Neural crest cell (in vitro differentiated cells): Measurements from ENCODE around the gene RBFOX1. TPM values are rescaled to one million over a fixed set of nuclear protein-coding genes. Genes with fewer than 3 reads are reported as not detected.

ENCODE experiments used
- DNase-seq: peaks from one replicate; pipeline ENCODE4 v3.0.0; 2021; ENCODE audit warnings: low read depth, mixed read lengths, low spot score
- H3K27ac Mint-ChIP-seq: one replicate; pipeline ENCODE4 v1.8.0; 2021; ENCODE audit warnings: mild to moderate bottlenecking, mixed read lengths; ENCODE audit not compliant: unreplicated experiment
- H3K27me3 Mint-ChIP-seq: 2 replicates; pipeline ENCODE4 v1.8.0; 2021; ENCODE audit warnings: low read depth, mild to moderate bottlenecking, mixed read lengths
- H3K36me3 Mint-ChIP-seq: 2 replicates; pipeline ENCODE4 v1.8.0; 2021; ENCODE audit warnings: low read depth, mild to moderate bottlenecking, mixed read lengths
- H3K4me1 Mint-ChIP-seq: 2 replicates; pipeline ENCODE4 v1.8.0; 2021; ENCODE audit warnings: mixed read lengths
- H3K4me3 Mint-ChIP-seq: one replicate; pipeline ENCODE4 v1.8.0; 2021; ENCODE audit warnings: mild to moderate bottlenecking, mixed read lengths
- H3K9me3 Mint-ChIP-seq: 2 replicates; pipeline ENCODE4 v1.8.0; 2021; ENCODE audit warnings: mixed read lengths
- total RNA-seq: library from RNA; stranded (reverse); gene quantifications from 2 replicates; pipeline ENCODE4 v1.2.1, GENCODE V29; 2021
- TF ChIP-seq, protein P1 (sequence below): fragments of 200-600 bp; sonication (generic); conservative IDR thresholded peaks from 2 replicates; pipeline ENCODE4 v1.5.0; 2021; ENCODE audit warnings: antibody characterized with exemption, mild to moderate bottlenecking

Gene RBFOX1
- total RNA-seq, 1 donor from 2014 or later = 1.4 TPM

DNA sequence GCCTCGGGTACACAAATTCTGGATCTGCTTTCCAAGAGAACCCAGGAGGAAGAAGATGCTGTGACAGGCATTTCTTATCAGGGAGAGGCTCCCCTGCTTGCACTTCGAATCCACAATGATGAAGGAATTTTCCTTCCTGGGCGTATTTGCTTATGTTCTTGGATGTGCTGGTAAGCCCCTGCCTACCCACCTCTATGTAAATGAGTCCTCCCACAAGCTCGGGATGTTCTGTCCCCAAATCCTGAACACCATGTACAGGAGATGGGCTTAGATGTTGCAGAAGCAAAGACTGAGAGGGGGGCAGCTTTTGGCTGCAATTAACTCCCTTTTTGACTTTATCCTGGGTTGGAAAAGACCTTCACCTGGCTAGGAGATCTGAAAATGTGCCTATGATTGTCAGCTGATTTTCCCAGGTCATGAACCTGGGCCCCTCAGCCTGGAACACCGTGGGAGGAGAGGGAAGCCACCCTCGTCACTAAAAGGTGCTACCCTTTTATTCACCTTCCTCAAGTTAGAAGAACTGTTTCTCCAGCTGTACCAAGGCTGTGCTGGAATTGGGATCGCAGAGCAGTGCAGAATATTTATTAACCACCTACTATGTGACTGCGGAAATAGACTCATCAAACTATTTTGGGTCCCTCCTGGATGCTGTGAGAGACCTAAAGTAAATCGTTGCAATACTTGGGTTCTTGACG is 150.1 kb downstream of the RBFOX1 start:
- Mint-ChIP-seq H3K27ac (no peak overlapping the region), H3K9me3 (no peaks in the 10 kb centered on the region), H3K4me1 (no peaks in the 10 kb centered on the region), H3K27me3 (peaks cover 16% of the 10 kb centered on the region), H3K4me3 (no peak overlapping the region), H3K36me3 (no peaks in the 10 kb centered on the region)
- no peak for DNase-seq
- TF ChIP-seq, protein P1, sequence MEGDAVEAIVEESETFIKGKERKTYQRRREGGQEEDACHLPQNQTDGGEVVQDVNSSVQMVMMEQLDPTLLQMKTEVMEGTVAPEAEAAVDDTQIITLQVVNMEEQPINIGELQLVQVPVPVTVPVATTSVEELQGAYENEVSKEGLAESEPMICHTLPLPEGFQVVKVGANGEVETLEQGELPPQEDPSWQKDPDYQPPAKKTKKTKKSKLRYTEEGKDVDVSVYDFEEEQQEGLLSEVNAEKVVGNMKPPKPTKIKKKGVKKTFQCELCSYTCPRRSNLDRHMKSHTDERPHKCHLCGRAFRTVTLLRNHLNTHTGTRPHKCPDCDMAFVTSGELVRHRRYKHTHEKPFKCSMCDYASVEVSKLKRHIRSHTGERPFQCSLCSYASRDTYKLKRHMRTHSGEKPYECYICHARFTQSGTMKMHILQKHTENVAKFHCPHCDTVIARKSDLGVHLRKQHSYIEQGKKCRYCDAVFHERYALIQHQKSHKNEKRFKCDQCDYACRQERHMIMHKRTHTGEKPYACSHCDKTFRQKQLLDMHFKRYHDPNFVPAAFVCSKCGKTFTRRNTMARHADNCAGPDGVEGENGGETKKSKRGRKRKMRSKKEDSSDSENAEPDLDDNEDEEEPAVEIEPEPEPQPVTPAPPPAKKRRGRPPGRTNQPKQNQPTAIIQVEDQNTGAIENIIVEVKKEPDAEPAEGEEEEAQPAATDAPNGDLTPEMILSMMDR = no peak

DNA sequence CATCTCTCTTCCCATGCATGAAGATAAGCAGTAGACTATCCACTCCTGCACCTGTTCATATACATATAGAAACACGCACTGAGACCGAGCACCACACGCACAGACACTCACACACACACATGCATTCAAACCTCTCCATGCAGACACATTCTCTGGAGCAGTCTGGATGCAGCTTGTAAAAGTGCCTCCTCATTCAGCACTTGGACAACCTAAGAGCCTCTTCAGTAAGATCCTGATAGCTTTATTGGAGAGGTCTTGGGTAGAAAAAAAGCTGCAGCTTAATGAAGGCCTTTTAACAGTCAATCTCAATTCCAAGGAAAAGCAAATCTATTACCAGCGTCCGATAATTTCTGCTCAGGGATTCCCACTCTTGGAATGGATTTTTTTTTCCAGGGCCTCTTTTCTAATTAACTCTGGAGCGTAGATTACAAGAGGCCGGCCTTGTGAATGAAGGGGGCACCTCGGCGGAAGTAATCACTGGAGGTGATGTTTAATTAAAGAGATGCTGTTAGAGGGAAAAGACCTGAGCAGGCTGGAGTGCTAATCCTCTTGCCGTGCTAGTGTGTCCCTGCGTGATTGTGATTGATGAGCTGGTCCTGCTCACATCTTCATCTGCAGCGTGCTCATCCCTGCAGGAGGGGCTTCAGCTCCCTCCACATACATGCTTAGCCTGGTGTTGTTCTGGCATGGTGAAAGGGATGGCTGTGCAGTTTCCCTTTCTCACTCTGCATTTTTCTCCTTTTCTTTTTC is 155.1 kb downstream of the RBFOX1 start:
- no peaks in the 10 kb centered on the region for H3K9me3 Mint-ChIP-seq

DNA sequence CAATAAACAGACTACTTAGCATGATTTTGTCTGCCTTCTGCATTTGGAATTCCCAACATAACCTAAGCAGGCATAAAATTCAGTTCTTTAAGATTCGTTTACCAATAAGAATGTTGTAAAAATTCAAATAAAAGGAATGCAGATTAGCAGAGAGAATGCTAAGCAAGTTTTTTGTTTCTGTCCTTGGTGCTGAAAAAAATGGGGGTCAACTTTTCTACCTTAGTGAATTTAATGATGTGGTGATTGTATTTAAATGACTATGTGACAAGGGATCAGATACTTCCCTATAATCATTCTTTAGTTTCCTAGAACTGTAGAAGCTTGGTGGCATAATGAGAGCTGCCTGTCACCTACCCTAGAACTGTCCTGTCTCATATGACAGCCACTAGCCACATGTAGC is 159.5 kb downstream of the RBFOX1 start:
- Mint-ChIP-seq H3K27me3 (peaks cover 39% of the 10 kb centered on the region), H3K36me3 (no peaks in the 10 kb centered on the region), H3K4me3 (no peak overlapping the region), H3K9me3 (no peaks in the 10 kb centered on the region), H3K4me1 (no peaks in the 10 kb centered on the region), H3K27ac (no peak overlapping the region)
- TF ChIP-seq, protein P1 = no peak
- no peak for DNase-seq

More for the DNA sequence above, 155.1 kb downstream of the RBFOX1 start:
- no peak overlapping the region for H3K4me3 Mint-ChIP-seq
- H3K27ac Mint-ChIP-seq = no peak overlapping the region
- no peaks in the 10 kb centered on the region for H3K36me3 Mint-ChIP-seq
- TF ChIP-seq, protein P1 = no peak
- no peak for DNase-seq
- H3K4me1 Mint-ChIP-seq = no peaks in the 10 kb centered on the region
- H3K27me3 Mint-ChIP-seq = peaks cover 36% of the 10 kb centered on the region

DNA sequence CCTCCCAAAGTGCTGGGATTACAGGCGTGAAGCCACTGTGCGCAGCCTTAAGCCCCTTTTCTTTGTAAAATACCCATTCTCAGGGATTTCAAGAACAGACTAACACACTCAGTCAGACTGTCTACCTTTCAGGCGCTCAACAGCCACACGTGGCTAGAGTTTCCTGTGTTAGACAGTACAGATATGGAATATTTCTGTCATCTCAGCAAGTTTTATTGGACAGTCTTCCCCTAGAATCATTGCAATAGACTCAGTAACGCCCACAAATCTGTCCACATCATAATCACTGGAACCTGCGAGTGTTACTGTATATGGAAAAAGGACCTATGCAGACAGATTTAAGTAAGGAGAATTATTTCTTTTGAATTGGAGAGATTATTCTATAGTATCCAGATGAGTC is 160.5 kb downstream of the RBFOX1 start:
- no peak for DNase-seq
- TF ChIP-seq, protein P1 = no peak
- H3K4me1 Mint-ChIP-seq = no peaks in the 10 kb centered on the region
- H3K36me3 Mint-ChIP-seq = no peaks in the 10 kb centered on the region
- H3K4me3 Mint-ChIP-seq = no peak overlapping the region
- H3K27ac Mint-ChIP-seq = no peak overlapping the region
- peaks cover 37% of the 10 kb centered on the region for H3K27me3 Mint-ChIP-seq
- no peaks in the 10 kb centered on the region for H3K9me3 Mint-ChIP-seq

DNA sequence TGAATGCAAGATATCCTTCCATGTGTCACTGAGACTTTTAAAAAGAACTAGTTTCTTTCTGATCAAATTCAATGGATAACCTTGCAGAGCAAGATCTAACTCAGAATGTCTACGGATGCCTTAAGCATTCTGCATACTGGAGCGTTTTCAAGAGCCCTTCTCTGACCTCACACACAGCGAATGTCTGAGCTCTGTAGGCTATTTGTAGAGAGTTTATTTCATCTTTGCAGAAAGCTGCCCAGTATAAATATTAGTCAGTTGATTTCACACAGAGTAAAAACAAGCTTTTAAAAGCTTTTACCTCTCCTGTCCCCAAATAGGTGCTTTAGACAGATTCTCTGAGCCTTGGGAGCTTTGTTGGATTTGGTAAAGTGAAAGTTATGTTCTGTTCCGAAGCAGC is 165.0 kb downstream of the RBFOX1 start:
- H3K4me1 Mint-ChIP-seq = no peaks in the 10 kb centered on the region
- H3K9me3 Mint-ChIP-seq = no peaks in the 10 kb centered on the region
- no peak overlapping the region for H3K27ac Mint-ChIP-seq
- no peaks in the 10 kb centered on the region for H3K36me3 Mint-ChIP-seq
- H3K27me3 Mint-ChIP-seq = peaks cover 18% of the 10 kb centered on the region
- no peak for DNase-seq
- TF ChIP-seq, protein P1 = no peak
- H3K4me3 Mint-ChIP-seq = no peak overlapping the region
